ENCODE results near the gene MAP2K3. TPM values are rescaled to one million over a fixed set of nuclear protein-coding genes. Genes with fewer than 3 reads are reported as not detected.
A peak's percentile ranks its signal among the peaks of the same experiment; 100 is the strongest.
"Not testable (repeated sequence)": the region's sequence is repeated elsewhere in the genome, so short reads cannot be mapped to it uniquely, and the experiment has no call there.

Gene MAP2K3
- total RNA-seq, 1 experiment from 2014 or later = 20.4 TPM

DNA sequence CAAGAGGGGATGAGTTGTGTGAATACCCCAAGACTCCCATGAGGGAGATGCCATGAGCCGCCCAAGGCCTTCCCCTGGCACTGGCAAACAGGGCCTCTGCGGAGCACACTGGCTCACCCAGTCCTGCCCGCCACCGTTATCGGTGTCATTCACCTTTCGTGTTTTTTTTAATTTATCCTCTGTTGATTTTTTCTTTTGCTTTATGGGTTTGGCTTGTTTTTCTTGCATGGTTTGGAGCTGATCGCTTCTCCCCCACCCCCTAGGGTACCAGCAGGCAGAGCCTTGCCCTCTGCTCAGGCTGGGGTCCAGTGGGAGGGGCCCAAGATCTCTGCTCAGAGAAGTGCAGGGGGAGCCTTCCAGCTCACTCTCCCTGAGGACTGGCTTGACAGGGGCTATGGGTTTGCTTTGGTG, 30.2 kb downstream of the MAP2K3 start:
- not testable (repeated sequence) for H3K27me3 ChIP-seq; H3K4me1 ChIP-seq; H3K27ac ChIP-seq; H3K36me3 ChIP-seq; H3K9me3 ChIP-seq (replicated peaks); H3K4me3 ChIP-seq; DNase-seq

DNA sequence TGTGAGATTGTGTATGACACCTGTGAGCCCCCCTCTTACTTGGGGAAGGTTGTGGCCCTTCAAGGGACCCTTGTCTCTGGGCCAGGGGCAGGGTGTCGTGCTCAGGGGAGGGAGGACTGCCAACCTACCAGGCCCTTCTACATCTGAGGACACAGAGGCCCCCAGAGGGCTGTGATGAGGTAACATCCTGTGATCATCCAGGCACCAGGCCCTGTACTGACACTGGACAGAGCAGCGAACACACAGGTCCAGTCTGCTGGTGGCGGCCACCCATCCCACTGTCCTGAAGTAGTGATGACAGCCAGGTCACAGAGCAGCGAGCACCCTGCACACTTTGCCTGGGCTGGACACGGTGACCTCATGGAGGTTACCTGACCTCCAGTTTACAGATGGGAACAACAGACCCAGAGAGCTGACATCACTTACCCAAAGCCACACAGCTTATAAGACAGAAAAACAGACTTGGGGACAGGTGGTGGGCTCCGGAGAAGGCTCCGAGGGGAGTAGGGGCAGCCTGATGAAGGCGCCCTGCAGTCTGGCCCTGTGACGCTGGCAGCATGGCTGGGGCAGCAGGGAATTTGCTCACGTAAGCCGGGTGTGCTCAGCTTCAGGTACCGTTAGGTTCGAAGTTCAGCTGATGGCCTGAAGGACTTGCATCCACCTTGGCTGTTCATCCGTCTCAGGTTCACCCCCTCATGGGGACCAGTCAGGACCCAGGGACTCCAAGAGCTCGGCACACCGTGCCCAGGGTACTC, 30.9 kb downstream of the MAP2K3 start:
- DNase-seq; H3K36me3 ChIP-seq; H3K4me1 ChIP-seq; H3K4me3 ChIP-seq; H3K9me3 ChIP-seq (replicated peaks); H3K27me3 ChIP-seq; H3K27ac ChIP-seq: not testable (repeated sequence)

GRCh38 chr17:21316212-21316886, 31.8 kb downstream of the MAP2K3 start:
- H3K36me3 ChIP-seq; H3K4me1 ChIP-seq; H3K9me3 ChIP-seq (replicated peaks); H3K27me3 ChIP-seq; H3K27ac ChIP-seq; DNase-seq: not testable (repeated sequence)
- 0 out of 2 replicates have a peak overlapping the region, but pooled peaks have one; percentile 15 for H3K4me3 ChIP-seq

DNA sequence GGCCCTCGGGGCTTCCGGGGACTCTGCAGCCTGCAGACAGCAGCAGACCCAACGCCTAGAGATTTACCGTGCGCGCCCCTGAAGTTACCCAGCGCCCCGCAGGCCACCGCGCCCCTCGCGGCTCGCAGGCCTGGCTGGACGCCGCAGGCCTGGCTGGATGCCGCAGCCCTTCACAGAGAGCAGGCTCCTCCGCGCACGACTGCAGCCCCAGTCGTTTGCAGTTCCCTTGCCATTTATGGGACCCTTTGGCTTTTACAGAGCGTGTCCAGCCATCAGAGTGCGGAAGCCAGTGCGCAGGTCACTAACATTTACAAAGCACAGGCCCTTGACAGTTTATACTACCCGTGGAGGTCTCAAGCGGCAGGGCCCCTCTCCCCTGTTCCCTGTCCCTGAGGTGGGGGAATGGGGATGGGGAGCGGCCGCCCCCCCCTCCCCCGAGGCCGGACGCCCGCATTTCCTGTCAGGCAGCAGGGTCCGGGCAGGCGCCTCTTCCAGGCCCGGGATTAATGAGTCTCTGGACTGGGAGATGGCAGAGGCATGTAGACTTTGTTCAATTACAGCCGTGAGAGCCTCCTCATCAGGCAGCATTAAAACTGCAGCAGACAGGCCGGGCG, 32.5 kb downstream of the MAP2K3 start:
- H3K4me1 ChIP-seq; H3K9me3 ChIP-seq (replicated peaks); H3K27ac ChIP-seq; H3K36me3 ChIP-seq; H3K27me3 ChIP-seq: not testable (repeated sequence)
- H3K4me3 ChIP-seq = peak overlapping the region; percentile 15; the same call in 1 of the 2 replicates
- DNase-seq = peak; percentile 48 to 67

DNA sequence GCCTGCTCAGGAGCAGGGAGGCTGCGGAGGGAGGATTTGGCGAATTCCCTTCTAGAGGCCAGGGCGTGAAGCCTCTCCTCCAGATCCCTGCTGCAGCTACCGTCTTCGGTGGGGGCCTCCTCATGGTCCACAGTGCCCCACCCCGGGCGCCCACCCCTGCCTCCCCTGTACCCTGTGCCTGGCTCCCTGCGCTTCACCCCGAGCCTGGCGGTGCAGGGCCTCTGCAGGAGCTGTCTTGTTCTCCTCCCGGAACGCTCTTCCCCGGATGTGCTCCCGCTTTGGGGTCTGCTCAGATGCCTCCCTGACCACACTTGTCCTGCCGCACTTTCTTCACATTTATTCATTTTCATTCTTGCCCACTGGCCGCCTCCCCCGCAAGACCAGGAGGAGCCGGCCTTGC, 33.3 kb downstream of the MAP2K3 start:
- H3K4me1 ChIP-seq; H3K4me3 ChIP-seq; H3K27me3 ChIP-seq; H3K36me3 ChIP-seq; H3K9me3 ChIP-seq (replicated peaks); H3K27ac ChIP-seq: not testable (repeated sequence)
- peak; percentile 37 for DNase-seq

DNA sequence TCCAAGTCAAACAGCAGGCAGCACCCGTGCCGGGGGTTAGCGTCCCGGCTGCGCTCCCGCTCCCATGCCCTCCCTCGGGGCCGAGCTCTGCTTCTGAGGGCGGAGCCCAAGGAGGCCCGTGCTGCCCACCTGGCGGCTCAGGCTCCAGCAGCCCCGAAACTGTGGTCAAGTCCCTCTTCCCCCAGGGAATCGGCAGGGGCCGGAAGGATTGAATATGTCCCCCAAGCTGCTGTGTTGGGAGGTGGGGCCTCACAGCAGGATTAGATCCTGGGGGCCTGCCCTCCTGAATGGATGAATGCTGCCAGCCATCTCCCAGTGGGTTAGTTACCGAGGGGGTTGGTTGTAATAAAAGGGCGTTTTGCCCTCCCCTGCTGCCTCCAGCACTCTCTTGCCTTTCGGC, 33.9 kb downstream of the MAP2K3 start:
- no peaks in the 10 kb centered on the region for H3K36me3 ChIP-seq
- no peaks in the 10 kb centered on the region for H3K9me3 ChIP-seq (replicated peaks)
- H3K27me3 ChIP-seq = peaks cover 6% of the 10 kb centered on the region
- DNase-seq = peak; percentile 73 to 79
- H3K4me1 ChIP-seq = peaks cover 6% of the 10 kb centered on the region; the same call in 1 of the 2 replicates
- peak overlapping the region; percentile 40 for H3K4me3 ChIP-seq
- no peak overlapping the region for H3K27ac ChIP-seq

DNA sequence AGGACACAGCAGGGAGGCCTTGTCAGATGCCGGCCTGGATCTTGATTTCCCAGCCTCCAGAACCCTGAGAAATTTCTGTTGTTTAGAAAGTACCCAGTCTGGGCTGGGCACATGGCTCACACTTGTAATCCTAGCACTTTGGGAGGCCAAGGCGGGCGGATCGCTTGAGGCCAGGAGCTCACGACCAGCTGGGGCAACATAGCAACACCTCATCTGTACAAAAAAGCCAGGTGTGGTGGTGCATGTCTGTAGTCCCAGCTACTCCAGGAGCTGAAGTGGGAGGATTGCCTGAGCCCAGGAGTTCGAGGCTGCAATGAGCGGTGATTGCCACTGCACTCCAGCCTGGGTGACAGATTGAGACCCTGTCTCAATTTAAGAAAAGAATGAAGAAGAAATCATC, 34.3 kb downstream of the MAP2K3 start:
- peak in 1 of 2 experiments; percentile 27 for DNase-seq
- not testable (repeated sequence) for H3K27ac ChIP-seq; H3K9me3 ChIP-seq (replicated peaks); H3K4me1 ChIP-seq; H3K36me3 ChIP-seq
- peak overlapping the region; percentile 40 for H3K4me3 ChIP-seq
- H3K27me3 ChIP-seq = peaks cover 11% of the 10 kb centered on the region

DNA sequence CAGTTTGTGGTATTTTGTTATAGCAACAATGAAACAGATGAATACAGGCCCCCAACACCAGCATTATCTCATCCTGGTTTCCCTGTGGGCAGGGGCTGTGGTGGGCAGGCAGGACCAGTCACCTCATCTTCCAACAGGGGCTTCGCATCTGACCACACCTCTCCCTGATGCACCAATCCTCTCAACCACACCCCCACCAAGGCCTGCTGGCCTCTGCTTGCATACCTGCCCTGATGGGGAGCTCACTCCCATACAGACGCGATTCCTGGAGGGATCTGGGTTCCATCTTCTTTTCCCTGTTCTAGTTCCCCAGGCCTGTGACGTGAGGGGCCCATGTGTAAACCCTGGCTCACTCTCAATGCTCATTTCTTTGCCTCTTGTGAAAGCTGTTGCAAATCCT, 34.7 kb downstream of the MAP2K3 start:
- not testable (repeated sequence) for H3K4me1 ChIP-seq; H3K9me3 ChIP-seq (replicated peaks); DNase-seq; H3K4me3 ChIP-seq; H3K27ac ChIP-seq; H3K36me3 ChIP-seq
- peaks cover 15% of the 10 kb centered on the region for H3K27me3 ChIP-seq

DNA sequence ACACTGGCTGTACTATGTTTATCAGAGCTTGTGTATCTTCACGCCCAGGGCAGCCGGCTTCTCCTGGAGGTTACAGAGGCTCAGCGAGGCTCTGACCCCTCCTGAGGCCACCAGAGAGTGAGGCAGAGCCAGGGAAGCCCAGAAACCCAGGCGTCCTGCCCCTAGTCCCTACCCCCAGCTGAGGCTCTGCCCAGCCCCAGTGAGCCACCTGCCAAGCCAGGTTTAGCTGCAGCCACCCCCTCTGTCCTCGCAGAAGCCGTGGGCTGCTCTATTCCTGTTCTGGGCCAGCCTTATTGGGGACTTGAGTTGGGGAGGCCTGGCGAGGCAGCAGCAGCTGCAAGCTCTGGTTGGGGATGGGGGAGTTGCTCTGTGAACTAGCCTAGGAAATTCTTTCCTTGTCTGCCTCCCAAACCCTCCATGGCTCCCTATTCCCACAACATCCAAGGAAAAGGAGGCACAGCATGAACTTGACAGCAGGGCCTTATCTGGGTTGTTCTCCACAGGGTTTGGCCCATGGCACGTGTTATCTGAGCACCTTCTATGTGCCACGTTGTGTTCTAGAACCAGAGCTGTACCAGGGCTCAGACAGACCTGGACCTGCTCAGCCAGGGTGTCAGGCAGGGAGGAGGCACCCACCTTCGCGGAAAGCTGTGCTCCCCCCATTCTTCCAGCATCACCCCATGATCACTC, 35.3 kb downstream of the MAP2K3 start:
- not testable (repeated sequence) for H3K4me3 ChIP-seq; H3K27ac ChIP-seq; H3K36me3 ChIP-seq; H3K9me3 ChIP-seq (replicated peaks); H3K4me1 ChIP-seq
- peak in 1 of 2 experiments; percentile 23 for DNase-seq
- H3K27me3 ChIP-seq = peaks cover 20% of the 10 kb centered on the region

DNA sequence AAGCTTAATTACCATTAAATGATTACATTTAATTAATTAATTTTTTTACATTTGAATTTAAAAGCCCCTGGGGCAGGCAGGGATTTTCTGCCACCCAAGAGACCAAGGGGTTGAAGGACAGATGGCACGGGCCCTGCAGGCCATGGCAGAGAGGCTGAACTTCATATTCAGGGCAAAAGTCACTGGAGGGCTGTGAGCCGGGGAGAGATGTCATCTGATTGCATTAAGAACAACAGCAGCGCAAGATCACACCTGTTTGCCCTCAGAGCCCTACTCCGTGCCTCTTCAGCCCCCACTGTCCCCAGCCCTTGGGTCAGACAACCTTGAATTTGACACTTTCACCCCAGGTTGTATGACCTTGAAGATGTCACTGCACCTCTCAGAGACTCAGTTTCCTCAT, 35.9 kb downstream of the MAP2K3 start:
- not testable (repeated sequence) for H3K36me3 ChIP-seq; H3K4me1 ChIP-seq; H3K9me3 ChIP-seq (replicated peaks); H3K27ac ChIP-seq; H3K4me3 ChIP-seq
- peaks cover 24% of the 10 kb centered on the region for H3K27me3 ChIP-seq
- DNase-seq = peak in 1 of 2 experiments; percentile 22

- not testable (repeated sequence) for H3K4me3 ChIP-seq; H3K9me3 ChIP-seq (replicated peaks); H3K4me1 ChIP-seq; H3K27ac ChIP-seq; H3K36me3 ChIP-seq
- DNase-seq = peak in 1 of 2 experiments; percentile 27
- H3K27me3 ChIP-seq = peaks cover 25% of the 10 kb centered on the region
Observed at GRCh38 chr17:21321061-21321460, 36.5 kb downstream of the MAP2K3 start.

GRCh38 chr17:21321744-21322191, 37.3 kb downstream of the MAP2K3 start:
- peaks cover 28% of the 10 kb centered on the region for H3K27me3 ChIP-seq
- DNase-seq; H3K4me3 ChIP-seq; H3K36me3 ChIP-seq; H3K9me3 ChIP-seq (replicated peaks); H3K27ac ChIP-seq; H3K4me1 ChIP-seq: not testable (repeated sequence)

- H3K27me3 ChIP-seq = peaks cover 25% of the 10 kb centered on the region
- H3K4me1 ChIP-seq; H3K27ac ChIP-seq; H3K9me3 ChIP-seq (replicated peaks); H3K36me3 ChIP-seq; DNase-seq: not testable (repeated sequence)
- peak overlapping the region; percentile 63 for H3K4me3 ChIP-seq
Observed at GRCh38 chr17:21323257-21324111, 39.0 kb downstream of the MAP2K3 start.

DNA sequence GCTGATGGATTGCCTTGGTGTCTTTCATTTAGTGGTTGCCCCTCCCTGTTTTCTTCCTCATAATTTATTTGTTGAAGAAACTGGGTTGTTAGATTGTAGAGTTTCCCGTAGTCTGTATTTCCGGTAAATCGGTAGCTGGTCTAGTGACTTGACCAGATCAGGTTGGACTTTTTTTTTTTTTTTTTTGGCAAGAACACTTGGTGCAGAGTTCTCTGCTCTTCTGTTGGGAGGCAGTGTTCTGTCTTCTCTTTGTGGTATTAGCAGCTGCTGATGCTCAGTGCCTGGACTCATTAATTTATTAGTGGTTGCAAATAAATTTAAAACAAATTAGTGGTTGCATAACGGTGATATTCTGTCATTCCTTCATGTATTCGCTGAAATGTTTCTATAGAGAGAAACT, 40.2 kb downstream of the MAP2K3 start:
- not testable (repeated sequence) for H3K9me3 ChIP-seq (replicated peaks); H3K4me1 ChIP-seq; H3K27ac ChIP-seq; H3K4me3 ChIP-seq; H3K36me3 ChIP-seq; DNase-seq
- peaks cover 22% of the 10 kb centered on the region for H3K27me3 ChIP-seq

Data from SJCRH30 (cell line).